Loucy (cell line): ENCODE measurements around the gene PACRG.

Source experiments
- EZH2phosphoT487 ChIP-seq: fragments of 200-600 bp; IDR thresholded peaks from 2 replicates; pipeline ENCODE4 v1.6.1; 2018; ENCODE audit warnings: antibody characterized with exemption, mild to moderate bottlenecking, moderate library complexity, borderline replicate concordance
- TF ChIP-seq, protein P1 (sequence below): fragments of 200-600 bp; sonication (generic); conservative IDR thresholded peaks from 2 replicates; pipeline ENCODE4 v1.5.1; 2014; ENCODE audit warnings: mild to moderate bottlenecking, antibody characterized with exemption, low read length

DNA sequence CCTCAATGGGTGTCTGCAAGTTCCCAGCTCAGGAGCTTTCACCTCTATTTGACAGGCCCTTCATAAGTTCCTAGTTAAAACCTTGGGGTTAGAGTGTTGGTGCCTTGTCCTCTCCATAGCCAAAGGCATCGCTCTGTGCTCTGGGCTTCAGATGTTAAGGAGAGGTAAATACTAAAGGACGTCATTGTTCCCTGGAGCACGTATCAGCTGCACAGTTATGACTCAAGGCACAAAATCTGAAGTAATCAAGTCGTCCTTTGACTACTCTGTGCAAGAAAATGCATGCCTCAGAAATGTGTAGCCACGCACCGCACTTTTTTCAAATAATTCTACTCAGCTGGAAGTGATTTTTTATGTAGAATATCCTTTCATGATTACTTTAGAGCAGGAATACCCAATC is 446.0 kb downstream of the PACRG start:
- TF ChIP-seq, protein P1, sequence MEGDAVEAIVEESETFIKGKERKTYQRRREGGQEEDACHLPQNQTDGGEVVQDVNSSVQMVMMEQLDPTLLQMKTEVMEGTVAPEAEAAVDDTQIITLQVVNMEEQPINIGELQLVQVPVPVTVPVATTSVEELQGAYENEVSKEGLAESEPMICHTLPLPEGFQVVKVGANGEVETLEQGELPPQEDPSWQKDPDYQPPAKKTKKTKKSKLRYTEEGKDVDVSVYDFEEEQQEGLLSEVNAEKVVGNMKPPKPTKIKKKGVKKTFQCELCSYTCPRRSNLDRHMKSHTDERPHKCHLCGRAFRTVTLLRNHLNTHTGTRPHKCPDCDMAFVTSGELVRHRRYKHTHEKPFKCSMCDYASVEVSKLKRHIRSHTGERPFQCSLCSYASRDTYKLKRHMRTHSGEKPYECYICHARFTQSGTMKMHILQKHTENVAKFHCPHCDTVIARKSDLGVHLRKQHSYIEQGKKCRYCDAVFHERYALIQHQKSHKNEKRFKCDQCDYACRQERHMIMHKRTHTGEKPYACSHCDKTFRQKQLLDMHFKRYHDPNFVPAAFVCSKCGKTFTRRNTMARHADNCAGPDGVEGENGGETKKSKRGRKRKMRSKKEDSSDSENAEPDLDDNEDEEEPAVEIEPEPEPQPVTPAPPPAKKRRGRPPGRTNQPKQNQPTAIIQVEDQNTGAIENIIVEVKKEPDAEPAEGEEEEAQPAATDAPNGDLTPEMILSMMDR, result no peak
- no peak for TF ChIP-seq EZH2phosphoT487
